Heart right ventricle (tissue), 16 donors: ENCODE measurements around the gene SCFD1. TPM values are rescaled to one million over a fixed set of nuclear protein-coding genes. Genes with fewer than 3 reads are reported as not detected.

Experiments used
- ATAC-seq, 8 donors: fragments of 200-7000 bp; cut with Tn5 transposase; one replicate each; pipeline ENCODE4 v1.9.1; 2020; ENCODE audit warnings: mild to moderate bottlenecking in 8 of 8, moderate library complexity in 8 of 8, moderate number of reproducible peaks in 1 of 8
- DNase-seq, 2 donors: peaks; one replicate each; pipeline ENCODE4 v3.0.0-alpha.2; 2020
- H3K27ac ChIP-seq, 10 donors: fragments of 200-600 bp; sonication (generic) in 2 of 10; one replicate each; pipeline versions ENCODE4 v1.5.0 to v1.8.0; 2020 to 2022; ENCODE audit warnings: mild to moderate bottlenecking in 3 of 10
- H3K27me3 ChIP-seq, 7 donors: fragments of 200-600 bp; one replicate each; pipeline ENCODE4 v1.8.0; 2021 to 2022; ENCODE audit warnings: mild to moderate bottlenecking in 2 of 7
- H3K36me3 ChIP-seq, 9 donors: fragments of 200-600 bp; sonication (generic) in 1 of 9; one replicate each; pipeline versions ENCODE4 v1.5.0 to v1.8.0; 2020 to 2022; ENCODE audit warnings: mild to moderate bottlenecking in 2 of 9
- H3K4me1 ChIP-seq, 9 donors: fragments of 200-600 bp; sonication (generic) in 1 of 9; one replicate each; pipeline versions ENCODE4 v1.5.0 to v1.8.0; 2020 to 2022; ENCODE audit warnings: mild to moderate bottlenecking in 4 of 9
- H3K4me3 ChIP-seq, 10 donors: fragments of 200-600 bp; sonication (generic) in 2 of 10; one replicate each; pipeline versions ENCODE4 v1.5.0 to v1.8.0; 2020 to 2022; ENCODE audit warnings: mild to moderate bottlenecking in 7 of 10, moderate library complexity in 2 of 10
- H3K9me3 ChIP-seq, 11 donors: fragments of 200-600 bp in 10 of 11; sonication (generic) in 2 of 11; one replicate each; pipeline versions ENCODE4 v1.5.0 to v1.8.0; 2013 to 2022; ENCODE audit warnings: mild to moderate bottlenecking in 2 of 11, control low read depth in 1 of 11, moderate library complexity in 1 of 11
- WGBS, 2 donors: extraction: QIAGEN DNeasy Blood & Tissue Kit; methylation state at CpG; one replicate each; pipeline ENCODE4 v1.1.7; 2013; ENCODE audit warnings: inconsistent platforms in 1 of 2; 5-methylcytosine and 5-hydroxymethylcytosine counted together
- intact Hi-C, 10 donors: fragments of 100-400 bp; cut with DNase I; formaldehyde crosslinking; loops; one replicate each; pipeline versions ENCODE4 v1.11.1 to v1.14.2; 2022
- polyA plus RNA-seq, 2 donors: library from polyadenylated mRNA; stranded (reverse); fragments of 200-250 nt; gene quantifications; one replicate each; pipeline ENCODE4 v1.2.3, GENCODE V29; 2013
- total RNA-seq, 10 donors: library from RNA; stranded (reverse); fragmentation: NEBNext Ultra II Directional in 3 of 10; extraction: Animal tissue kit (Norgen Biotek cat#: 25700) in 3 of 10; gene quantifications; one replicate each; pipeline versions ENCODE4 v1.2.1 to v1.2.4, GENCODE V29; 2021 to 2023
- TF ChIP-seq, protein P1 (sequence below), 9 donors: fragments of 200-600 bp; sonication (generic) in 2 of 9; IDR thresholded peaks; one replicate each; pipeline versions ENCODE4 v1.5.0 to v1.8.0; 2021 to 2022; ENCODE audit warnings: antibody characterized with exemption in 9 of 9, mild to moderate bottlenecking in 5 of 9, moderate library complexity in 1 of 9
- donor health status: Arrhythmogenic right ventricular cardiomyopathy.
- donor health status: ischemic (EF 13 %, LVEDD 7.1; RV severe dilation, severe dysfunction).
- donor health status: healthy with polysubstance abuse.
- donor health status: DM: no; HTN: yes; CAD: no.
- donor health status: DM: no; HTN: no; CAD: no.
- donor health status: ischemic (EF 25% LVEDD 6.9; RV normal size, moderate dysfunction).
- donor health status: ischemic (EF 25% LVEDD 5.7; RV mildly dilated, moderate dysfunction).
- donor health status: healthy.
- donor health status: DM: yes; HTN: yes; CAD: no.
- donor health status: Ischemic cardiomyopathy.
- donor health status: ischemic (EF 35%, LVEDD 5.7; RV mildly dilated, moderate dysfunction).
- donor health status: nonischemic (EF 11% LVEDD 7.7; RV severe dilation, severe dysfunction).
- donor health status: DM: yes; HTN: yes; CAD: no.
- donor health status: PGD.
- donor health status: ischemic (EF 29% LVEDD 5.4; RV normal size, mild dysfunction).
- donor health status: nonischemic (EF 23%, LVEDD 6.1; RV moderate dilation, normal function).

The SCFD1 gene
- total and polyA plus RNA-seq, 12 donors: 40.1 to 98.6 (median 47.1) TPM

DNA sequence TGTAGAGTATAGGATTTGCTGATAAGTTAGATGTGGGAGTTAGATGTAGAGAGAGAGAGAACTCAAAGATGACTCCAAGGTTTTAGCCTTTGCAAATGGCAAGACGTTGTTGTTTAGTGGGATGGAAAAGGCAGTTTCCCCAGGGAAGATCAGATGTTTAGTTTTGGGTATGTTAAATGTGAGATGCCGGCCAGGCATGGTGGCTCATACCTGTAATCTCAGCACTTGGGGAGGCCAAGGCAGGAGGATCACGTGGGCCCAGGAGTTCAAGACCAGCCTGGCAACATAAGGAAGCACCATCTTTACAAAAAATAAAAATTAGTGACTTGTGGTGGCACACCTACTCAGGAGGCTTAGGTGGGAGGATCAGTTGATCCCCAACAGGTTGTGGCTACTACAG, 33.5 kb downstream of the SCFD1 start:
- no peak overlapping the region for H3K4me3 ChIP-seq
- TF ChIP-seq, protein P1, sequence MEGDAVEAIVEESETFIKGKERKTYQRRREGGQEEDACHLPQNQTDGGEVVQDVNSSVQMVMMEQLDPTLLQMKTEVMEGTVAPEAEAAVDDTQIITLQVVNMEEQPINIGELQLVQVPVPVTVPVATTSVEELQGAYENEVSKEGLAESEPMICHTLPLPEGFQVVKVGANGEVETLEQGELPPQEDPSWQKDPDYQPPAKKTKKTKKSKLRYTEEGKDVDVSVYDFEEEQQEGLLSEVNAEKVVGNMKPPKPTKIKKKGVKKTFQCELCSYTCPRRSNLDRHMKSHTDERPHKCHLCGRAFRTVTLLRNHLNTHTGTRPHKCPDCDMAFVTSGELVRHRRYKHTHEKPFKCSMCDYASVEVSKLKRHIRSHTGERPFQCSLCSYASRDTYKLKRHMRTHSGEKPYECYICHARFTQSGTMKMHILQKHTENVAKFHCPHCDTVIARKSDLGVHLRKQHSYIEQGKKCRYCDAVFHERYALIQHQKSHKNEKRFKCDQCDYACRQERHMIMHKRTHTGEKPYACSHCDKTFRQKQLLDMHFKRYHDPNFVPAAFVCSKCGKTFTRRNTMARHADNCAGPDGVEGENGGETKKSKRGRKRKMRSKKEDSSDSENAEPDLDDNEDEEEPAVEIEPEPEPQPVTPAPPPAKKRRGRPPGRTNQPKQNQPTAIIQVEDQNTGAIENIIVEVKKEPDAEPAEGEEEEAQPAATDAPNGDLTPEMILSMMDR (IDR thresholded peaks at IDR 0.05): no peak
- peaks cover 0 to 94% (median 33%) of the 10 kb centered on the region in 9 donors for H3K36me3 ChIP-seq
- no peak overlapping the region for H3K27ac ChIP-seq
- no peaks in the 10 kb centered on the region for H3K9me3 ChIP-seq
- 93 to 95% methylated on average over 3 of the region's 3 CpGs for WGBS, 2 donors
- H3K27me3 ChIP-seq: no peaks in the 10 kb centered on the region
- DNase-seq: no peak
- intact Hi-C loops: loop anchor here in 5 of 10 donors (5.0 to 10.0 kb wide), 5 partner anchors 99 to 702 kb away; no protein-coding TSS in a partner anchor
- peak in 1 of 8 donors; percentile 19 for ATAC-seq
- H3K4me1 ChIP-seq: no peaks in the 10 kb centered on the region

DNA sequence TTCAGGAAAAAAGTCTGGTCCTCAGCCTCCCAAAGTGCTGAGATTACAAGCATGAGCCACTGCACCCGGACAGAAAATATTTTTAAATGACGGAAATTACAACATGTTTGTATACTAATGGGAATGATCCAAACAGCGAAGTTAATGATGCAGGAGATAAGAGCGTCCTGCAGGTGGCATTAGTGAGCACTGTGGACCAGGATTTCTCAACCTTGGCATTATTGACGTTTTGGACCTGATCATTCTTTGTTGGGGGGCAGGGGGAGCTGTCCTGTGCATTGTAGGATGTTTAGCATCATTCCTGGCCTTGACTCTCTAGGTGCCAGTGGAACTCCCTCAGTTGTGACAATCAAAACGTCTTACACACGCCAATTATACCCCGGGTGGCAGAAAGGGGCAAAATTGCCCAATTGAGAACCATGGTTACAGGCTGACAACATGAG, 34.1 kb downstream of the SCFD1 start:
- intact Hi-C loops: loop anchor here in 5 of 10 donors (5.0 to 10.0 kb wide), 5 partner anchors 99 to 701 kb away; no protein-coding TSS in a partner anchor
- DNase-seq (peak in 1 of 2 donors; percentile 12), ATAC-seq (peak in 3 of 8 donors; percentile 48 to 66 (median 52))
- Histone ChIP-seq H3K4me3 (no peak overlapping the region), H3K27ac (no peak overlapping the region), H3K9me3 (no peaks in the 10 kb centered on the region), H3K27me3 (no peaks in the 10 kb centered on the region), H3K4me1 (no peaks in the 10 kb centered on the region), H3K36me3 (peaks cover 0 to 94% (median 31%) of the 10 kb centered on the region in 9 donors)
- TF ChIP-seq, protein P1 (IDR thresholded peaks at IDR 0.05): peak; percentile 41 to 77 (median 71)
- WGBS, 2 donors: 54 to 61% methylated on average over 8 of the region's 8 CpGs

- no peaks in the 10 kb centered on the region for H3K9me3 ChIP-seq
- H3K27me3 ChIP-seq: no peaks in the 10 kb centered on the region
- H3K4me1 ChIP-seq: no peaks in the 10 kb centered on the region
- WGBS, 2 donors: 65 to 76% methylated on average over 2 of the region's 2 CpGs
- intact Hi-C loops: loop anchor here in 5 of 10 donors (5.0 to 10.0 kb wide), 5 partner anchors 98 to 700 kb away; no protein-coding TSS in a partner anchor
- DNase-seq (no peak), ATAC-seq (peak in 1 of 8 donors; percentile 63)
- no peak overlapping the region for H3K27ac ChIP-seq
- TF ChIP-seq, protein P1 (IDR thresholded peaks at IDR 0.05): no peak
- peaks cover 0 to 94% (median 26%) of the 10 kb centered on the region in 9 donors for H3K36me3 ChIP-seq
- no peak overlapping the region for H3K4me3 ChIP-seq
Observed at GRCh38 chr14:30657050-30657449, 34.9 kb downstream of the SCFD1 start.

DNA sequence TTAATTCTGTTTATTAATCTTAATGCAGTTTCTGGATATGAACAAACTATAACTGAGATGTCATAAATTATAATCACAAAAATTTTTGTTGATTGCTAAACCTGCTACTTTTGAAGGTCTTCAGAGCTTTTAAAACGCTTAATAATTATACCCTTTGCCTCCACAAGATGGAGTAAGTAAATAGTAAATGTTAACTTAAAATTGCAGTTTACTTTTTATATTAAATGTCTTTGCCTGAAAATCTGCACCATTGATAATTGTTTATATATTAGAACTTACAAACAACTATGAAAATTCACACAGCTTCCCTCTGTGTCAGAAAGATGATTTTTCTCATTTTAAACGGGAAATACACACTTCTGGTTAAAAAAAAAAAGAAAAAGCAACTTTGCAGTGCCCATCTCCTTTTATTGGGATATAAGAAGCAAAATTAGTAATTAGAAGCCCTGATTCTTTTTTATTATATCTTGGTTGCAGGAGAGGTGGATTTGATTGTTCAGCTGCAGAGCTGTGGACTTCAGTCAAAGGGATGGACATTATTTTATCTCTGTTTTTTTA, 35.6 kb downstream of the SCFD1 start:
- no peak overlapping the region for H3K4me3 ChIP-seq
- DNase-seq: no peak
- no peaks in the 10 kb centered on the region for H3K27me3 ChIP-seq
- no peak for ATAC-seq
- peaks cover 0 to 5% (median 0%) of the 10 kb centered on the region in 9 donors for H3K4me1 ChIP-seq
- 65 to 68% methylated on average over 2 of the region's 2 CpGs for WGBS, 2 donors
- intact Hi-C loops: loop anchor here in 5 of 10 donors (5.0 to 10.0 kb wide), 5 partner anchors 97 to 700 kb away; no protein-coding TSS in a partner anchor
- TF ChIP-seq, protein P1 (IDR thresholded peaks at IDR 0.05): peak in 7 of 9 donors; percentile 29 to 51 (median 36)
- no peaks in the 10 kb centered on the region for H3K9me3 ChIP-seq
- peaks cover 0 to 94% (median 23%) of the 10 kb centered on the region in 9 donors for H3K36me3 ChIP-seq
- H3K27ac ChIP-seq: no peak overlapping the region
